Inflammatory macrophage (primary cell): ENCODE results near the gene TBC1D30.
"Not testable (repeated sequence)": the region's sequence is repeated elsewhere in the genome, so short reads cannot be mapped to it uniquely, and the experiment has no call there.

Experiments
- DNase-seq, 2 donors: peaks; one replicate each; pipeline ENCODE4 v3.0.0-alpha.2; 2020 to 2022

The TBC1D30 gene

DNA sequence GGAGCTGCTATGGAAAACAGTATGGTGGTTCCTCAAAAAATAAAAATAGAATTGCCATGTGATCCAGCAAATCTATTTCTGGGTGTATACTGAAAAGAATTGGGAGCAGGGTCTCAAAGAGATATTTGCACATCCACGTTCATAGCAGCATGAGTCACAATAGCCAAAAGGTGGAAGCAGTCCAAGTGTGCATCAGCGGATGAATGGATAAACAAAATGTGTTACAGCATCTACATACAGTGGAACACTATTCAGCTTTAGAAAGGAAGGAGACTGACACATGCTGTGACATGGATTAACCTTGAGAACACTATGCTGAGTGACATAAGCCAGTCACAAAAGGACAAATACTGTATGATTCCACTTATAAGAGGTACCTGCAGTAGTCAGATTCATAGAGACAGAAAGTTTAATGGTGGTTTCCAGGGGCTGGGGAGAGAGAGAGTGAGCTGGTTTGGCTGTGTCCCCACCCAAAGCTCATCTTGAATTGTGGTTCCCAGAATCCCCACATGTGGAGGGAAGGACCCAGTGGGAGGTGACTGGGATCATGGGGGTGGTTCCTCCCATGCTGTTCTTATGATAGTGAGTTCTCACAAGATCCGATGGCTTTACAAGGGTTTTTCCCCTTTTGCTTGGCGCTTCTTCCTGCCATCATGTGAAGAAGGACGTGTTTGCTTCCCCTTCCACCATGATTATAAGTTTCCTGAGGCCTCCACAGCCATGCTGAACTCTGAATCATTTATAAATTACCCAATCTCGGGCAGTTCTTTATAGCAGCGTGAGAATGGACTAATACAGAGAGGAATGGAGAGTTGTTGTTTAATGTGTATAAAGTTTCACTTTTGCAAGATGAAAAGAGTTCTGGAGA, 17.6 kb upstream of the TBC1D30 start:
- DNase-seq: peak; percentile 8 to 15

DNA sequence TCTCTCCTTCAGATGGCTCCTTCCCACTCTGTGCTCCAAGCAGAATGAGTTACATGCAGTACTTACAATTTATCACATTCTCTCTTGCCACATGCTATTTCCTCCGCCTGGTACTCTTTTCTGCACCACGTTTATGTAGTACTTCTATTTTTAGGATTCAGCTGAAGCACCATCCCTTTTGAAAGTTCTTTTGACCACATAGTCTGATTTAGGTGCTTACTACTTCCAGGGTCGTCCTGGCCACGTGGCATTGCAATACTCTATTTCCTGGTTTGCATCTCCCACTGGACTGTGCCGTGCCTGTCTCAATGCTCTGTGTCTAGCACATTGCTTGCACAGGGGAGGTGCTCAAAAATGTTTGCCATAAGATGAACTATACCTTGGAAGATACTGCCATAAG, 16.3 kb upstream of the TBC1D30 start:
- no peak for DNase-seq

DNA sequence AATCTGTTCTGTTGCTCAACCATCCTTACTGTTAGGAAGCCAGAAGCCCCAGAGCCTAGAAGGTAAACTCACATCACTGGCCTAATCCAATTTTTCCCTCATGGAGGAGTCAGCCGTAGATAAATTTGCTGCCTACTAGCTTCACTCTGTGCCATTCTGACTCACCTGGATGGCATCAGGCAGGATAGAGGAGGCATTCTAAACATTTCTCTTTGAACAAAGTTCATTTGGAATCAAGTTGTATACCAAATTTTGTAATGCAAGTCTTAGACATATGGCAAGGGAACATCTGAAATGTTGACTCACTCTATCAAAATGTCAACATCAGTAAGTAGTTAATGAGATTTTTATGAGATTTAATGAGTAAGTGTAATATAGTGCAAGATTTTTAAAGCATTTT, 13.6 kb upstream of the TBC1D30 start:
- no peak for DNase-seq

DNA sequence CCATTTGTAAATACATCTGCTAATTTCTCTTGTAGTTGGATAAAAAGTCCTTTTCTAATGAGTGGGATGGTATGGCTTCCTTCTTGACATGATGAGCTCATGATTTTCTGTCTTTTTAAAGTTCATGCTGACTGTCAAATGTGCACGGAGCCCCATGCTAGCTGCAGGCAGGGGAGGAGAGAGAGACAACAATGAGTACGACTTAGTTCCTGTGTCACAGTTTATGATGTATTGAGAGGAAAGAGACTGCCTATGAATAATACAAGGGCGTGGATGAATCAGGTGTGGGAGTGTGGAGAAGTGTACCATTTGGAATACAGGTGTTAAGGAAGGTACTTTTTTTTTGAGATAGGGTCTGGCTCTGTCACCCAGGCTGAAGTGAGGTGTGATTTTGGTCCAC, 10.7 kb upstream of the TBC1D30 start:
- peak in 1 of 2 donors; percentile 47 for DNase-seq

DNA sequence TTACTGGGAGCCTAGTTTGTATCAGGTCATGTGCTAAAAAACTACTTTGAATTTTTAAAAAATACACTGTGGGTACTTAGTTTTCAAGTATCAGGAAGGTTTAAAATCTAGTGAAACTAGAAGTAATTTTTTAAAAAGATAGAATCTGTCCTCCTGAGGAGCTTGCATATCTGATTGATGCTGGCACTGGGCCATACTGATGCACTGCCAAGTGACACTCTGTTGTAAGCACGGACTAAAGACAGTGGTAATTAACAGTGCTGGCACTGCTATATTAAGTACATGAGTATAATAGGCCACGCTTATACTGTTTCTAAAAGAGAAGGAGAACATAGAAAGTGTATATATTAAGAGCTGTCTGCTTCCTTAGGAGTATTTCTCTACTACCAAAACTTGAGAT, 10.0 kb upstream of the TBC1D30 start:
- no peak for DNase-seq

DNA sequence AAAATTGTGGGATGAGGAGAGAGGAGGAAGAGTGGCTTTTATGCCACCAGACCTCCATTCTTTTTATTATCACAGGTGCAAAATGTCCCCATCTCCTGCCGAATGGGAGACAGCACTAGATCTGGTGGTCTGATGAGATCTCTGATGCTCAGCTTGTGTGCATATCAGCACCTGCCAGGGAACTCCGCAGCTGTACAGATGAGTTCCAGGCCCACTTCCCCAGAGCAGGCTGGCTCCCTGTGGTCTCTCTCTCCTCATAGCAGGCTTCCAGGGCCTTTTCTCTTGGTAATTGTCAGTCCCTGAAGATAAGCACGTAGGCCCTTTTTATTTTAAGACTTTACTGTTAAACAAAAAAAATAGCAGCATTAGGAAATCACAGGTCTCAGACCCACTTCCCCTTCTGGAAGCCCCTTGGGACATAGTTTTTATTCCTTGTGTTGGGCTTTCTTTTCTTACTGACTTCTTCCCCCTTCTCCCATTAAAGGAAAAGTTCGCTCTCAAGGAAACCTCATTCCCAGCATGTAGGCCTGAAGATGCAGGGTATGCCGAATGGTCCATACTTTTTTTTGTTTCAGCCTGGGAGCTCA, 4.5 kb upstream of the TBC1D30 start:
- no peak for DNase-seq

DNA sequence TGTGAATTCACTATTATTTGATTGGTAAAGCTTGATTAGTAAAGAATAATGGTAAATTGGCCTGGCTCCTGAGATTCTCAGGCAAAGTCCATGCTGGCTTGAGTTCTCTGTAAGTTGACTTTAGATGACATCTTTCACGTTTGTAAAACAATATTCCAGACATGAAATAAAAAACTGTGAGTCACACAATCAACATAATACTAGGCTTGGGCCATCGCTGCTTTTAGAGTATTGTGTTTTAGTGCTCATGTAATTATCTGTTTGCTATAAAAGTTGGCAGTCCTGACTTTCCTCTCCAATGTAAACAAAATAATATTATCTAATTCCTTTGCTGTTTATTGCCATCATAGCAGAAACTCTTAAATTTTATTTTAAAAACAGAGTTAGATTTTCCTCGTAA, 3.9 kb upstream of the TBC1D30 start:
- no peak for DNase-seq

DNA sequence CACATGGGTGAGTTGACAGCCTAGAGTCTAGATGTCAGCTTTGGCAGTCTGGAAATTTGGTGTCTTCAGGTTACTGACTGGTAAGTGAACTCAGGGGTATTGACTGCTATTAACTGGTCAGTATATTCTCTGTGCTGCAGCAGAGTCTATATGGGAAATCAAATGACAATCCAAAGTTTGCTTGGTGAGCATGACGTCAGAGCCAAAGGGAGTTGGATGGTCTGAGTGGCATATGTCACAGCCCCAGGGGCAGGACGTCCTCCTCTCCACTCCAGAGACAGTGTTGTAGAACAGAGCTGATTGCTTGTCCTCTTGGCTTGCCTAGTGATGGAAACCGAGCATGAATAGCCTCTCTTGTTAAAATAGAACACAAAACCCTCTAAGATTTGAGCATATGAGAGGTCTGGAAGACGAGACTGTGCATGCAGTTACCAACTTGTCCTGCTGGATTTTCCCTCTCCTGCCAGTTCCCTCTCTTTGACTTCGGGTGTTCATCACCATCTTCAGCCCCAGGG, 3.3 kb upstream of the TBC1D30 start:
- no peak for DNase-seq

DNA sequence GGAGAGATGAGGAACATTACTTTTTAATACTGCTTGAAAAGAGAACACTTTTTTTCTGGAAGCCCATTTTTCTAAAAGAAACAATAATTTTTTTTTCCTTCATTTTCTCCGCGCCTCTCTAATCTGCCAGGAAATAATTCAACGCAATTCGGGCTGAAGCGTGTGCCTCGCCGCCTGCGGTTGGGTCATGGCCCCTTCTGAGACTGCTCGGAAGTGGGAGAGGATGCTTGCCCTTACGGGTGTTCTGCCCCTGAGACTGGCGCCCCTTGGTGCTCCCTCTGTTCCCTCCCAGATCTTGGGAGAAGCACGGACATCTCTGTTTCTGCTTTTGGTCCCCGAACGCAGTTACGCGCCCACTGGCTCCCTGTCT, 332 bp upstream of the TBC1D30 start:
- DNase-seq: no peak

DNA sequence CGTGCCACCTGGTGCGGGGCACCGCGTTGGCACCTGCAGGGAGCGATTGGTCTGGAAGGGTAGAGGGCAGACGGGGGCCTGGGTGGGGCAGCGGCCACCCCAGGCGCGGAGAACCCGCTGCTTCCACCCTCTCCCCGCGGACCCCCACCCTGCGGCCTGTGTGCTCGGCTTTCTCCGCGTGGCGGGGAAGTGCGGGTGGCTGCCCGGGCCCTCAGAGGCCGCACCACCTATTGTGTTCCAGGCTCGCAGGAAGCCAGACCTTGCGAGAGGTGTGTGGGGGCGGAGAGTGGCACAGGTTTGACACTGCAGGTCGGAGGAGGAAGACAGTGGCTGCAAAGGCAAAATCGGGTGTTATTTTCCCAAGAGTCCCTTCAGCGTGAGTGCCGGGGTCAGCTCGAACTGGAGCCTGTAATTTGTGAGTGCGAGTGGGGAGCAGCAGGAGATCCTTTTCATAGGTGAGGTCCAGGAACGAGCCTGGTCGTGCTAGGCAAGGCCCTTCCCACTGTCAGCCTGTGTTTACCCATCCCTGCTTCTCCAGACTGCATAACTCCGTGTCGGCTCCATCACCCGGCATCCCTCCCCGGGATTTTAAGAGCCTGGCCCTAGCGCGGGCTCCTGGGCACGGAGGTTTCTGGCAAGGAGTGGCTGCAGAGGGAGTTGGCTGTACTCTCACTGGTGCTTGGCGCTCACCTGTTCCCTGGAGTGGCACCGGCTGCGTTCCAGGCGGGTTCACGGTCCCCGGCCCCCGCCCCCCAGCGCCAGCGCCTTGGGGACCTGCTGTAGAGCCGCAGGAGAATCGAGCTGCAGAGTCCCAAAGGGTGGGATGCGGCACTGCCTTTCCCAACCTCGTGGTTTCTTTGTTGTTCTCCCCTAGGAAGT, 935 bp downstream of the TBC1D30 start:
- no peak for DNase-seq

DNA sequence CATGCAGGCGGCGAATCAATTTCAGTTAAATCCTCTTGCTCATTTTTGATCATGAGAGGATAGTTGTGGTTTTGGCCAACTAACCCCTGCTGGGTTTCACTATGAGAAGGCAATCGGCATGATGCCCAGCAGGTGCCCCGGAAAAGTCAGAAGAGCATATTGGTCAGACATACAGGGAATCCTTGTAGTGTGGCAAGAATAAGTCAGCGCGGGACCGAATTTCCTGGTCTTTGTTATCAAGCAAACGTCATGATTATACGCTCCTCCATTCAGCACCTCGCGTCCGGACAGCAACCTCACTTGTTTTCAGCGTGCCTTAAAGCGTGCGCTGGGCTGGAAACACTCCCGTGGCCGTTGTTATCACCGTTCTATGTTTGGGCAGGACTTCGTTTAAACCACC, 1.8 kb downstream of the TBC1D30 start:
- DNase-seq: peak; percentile 6 to 40

DNA sequence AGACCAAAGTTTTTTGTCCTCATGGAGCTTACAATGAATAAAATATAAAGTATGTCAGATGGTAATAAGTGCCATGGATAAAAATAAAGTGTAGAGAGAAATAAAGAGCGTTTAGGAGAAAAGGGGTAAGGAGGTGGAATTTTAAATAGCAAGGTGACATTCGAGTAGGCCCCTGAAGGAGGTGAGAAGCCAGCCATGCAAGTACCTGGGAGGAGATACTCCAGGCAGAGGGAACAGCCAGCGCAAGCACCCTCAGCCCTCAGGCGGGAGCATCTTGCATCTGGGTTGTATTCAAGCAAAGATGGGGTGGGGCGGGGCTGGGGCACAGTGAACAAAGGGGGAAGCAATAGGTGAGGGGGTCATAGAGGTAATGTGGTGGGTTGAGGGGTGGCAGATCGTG, 4.3 kb downstream of the TBC1D30 start:
- no peak for DNase-seq

DNA sequence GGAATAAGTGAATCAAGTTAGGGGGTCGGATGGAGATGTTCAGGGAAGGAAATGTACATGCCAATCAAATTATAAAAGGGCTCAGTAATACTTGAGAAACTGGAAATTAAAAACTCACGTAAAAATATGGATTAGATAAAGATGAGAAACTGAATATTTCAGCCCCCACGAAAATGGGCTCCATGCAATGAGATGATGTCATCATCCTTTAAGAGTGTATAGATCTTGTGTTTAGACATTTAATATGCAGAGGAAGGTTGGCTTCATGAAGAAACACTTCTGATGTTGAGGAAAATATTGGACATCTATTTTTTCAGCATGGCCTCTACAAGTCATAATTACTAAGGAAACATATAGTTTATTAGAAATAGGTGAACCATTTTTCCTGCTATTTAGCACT, 9.5 kb downstream of the TBC1D30 start:
- no peak for DNase-seq

DNA sequence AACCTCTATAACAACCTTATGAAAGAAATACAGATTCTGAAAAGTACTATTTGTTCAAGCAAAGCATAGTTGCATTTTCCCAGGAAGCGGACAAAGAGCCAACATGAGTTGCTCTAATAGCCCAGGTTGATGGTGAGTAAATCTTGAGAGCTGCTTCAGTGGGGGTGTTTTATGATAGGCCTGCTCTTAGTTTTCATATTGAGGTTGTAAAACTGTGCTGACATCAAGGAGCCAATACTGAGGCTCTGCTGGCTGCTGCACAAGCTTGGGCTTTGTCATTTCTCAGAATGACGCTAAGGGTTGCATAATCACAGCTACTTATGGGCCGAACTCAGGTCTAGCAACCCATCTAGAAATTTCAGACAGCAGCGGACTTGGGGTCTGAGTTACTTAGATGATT, 11.5 kb downstream of the TBC1D30 start:
- no peak for DNase-seq

DNA sequence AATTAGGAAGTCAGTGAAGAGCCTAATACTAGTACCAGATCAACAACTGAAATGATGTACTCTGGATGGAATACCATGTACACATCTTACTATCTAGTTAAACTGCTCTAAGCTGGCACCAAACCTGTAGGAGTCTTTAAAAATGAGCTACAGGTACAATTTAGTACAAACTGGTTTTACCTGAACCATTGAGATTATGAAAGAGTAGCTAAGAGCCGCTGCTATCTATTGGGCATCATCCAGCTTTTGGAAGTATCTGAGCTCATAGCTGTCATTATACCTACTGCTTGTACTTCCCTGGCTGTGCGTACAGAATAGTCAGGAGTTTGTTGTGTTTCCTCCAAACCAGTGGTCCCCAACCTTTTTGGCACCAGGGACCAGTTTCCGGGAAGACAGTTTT, 12.4 kb downstream of the TBC1D30 start:
- DNase-seq: no peak

DNA sequence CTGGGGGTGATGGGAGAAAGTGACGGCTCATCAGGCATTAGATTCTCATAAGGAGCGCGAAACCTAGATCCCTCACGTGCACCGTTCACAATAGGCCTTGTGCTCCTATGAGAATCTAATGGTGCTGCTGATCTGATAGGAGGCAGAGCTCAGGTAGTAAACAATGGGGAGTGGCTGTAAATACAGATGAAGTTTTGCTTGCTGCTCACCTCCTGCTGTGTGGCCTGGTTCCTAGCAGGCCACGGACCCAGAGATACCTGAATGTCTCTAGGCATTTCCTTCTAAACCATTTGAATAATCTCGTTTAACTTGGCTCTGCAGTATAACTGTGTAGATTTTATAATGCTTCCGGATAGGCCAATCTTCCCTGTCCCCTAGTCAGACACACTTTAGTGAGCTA, 13.0 kb downstream of the TBC1D30 start:
- DNase-seq: no peak

DNA sequence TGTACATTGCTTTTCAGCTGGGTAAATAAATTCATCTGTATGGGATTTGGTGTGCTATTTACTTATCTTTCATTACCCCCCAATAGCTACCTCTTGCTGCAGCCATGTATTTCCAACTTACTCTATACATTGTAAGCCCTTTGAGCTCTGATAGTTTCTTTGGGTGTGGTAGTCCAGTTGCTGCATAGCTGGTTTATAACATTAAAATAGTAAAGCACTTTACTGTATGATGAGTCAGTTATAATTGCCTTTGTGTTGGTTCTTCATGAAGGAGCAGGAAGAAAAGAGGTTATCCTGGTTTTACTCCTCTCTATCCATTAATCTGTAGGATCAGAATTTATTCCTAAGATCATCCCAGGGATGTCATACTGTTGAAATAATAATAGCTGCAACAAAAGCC, 15.7 kb downstream of the TBC1D30 start:
- no peak for DNase-seq

DNA sequence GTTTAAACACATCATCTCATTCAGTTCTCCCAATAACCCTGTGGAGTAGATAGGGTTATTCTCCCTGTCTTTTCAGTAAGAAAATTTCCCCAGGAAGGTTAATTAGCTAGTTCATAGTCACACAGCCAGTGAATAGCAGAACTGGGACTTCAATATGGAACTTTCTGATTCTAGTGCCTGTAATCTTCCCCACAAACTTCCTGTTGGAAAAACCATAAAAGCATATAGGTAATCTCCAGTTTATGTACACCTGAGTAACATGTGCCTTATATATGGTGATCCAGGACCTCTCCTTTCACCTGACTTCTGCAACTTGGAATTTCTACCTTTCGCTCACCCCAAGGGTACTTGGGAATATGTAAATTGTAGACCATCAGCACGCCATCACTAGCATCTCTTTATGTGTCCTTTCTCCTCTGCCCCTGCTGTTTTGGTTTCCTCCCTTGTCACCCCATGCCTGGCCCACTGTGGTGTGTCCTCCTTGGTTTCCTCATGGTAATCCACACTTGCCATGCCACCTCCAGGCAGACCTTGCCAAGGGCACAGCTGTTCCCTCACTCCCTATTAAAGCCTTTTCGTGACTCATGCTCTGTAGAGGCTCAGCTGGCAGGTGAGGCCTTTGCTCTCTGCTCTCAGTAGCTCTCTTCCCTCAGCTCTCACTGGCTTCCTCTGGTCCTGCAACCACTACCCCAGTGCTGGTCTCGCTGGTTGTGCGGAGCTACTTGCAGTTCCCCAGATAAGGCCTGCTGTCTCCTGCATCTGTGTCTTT, 16.7 kb downstream of the TBC1D30 start:
- no peak for DNase-seq

DNA sequence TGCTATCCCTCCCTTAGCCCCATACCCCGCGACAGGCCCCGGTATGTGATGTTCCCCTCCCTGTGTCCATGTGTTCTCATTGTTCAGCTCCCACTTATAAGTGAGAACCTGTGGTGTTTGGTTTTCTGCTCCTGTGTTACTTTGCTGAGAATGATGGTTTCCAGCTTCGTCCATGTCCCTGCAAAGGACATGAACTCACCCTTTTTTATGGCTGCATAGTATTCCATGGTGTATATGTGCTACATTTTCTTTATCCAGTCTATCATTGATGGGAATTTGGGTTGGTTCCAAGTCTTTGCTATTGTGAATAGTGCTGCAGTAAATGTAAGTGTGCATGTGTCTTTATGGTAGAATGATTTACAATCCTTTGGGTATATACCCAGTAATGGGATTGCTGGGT, 24.0 kb downstream of the TBC1D30 start:
- DNase-seq: not testable (repeated sequence)

DNA sequence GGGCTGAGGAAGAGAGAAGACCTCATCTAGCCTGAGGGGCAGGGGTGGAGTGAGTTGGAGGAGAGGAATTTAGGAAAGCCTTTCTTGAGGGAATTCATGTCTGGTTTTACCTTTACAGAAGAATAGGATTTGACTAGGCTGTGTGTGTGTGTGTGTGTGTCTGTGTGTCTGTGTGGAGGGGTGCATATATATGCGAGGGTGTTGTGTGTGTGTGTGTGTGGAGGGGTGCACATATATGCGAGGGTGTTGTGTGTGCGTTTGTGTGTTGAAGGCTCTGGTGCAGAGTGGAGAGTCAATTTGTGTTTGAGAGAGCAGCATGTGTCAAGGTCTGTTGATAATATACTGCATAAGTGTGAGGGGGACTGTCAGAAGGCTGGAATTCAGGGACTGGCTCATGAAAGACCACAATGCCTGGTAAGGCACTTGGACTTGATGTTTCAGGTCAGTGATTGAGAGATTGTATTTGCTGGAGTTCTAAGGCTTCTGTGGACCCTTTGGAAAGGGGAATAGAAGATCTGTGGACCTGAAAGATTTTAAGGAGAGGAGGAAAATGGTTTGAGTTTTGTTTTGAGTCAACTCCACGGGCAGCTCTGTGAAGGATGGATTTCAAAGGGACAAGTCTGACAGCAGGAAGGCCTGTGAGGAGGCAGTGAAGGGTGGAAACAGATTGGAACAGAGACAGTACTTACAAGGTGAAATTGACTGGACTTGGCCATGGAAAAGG, 34.6 kb downstream of the TBC1D30 start:
- DNase-seq: no peak

DNA sequence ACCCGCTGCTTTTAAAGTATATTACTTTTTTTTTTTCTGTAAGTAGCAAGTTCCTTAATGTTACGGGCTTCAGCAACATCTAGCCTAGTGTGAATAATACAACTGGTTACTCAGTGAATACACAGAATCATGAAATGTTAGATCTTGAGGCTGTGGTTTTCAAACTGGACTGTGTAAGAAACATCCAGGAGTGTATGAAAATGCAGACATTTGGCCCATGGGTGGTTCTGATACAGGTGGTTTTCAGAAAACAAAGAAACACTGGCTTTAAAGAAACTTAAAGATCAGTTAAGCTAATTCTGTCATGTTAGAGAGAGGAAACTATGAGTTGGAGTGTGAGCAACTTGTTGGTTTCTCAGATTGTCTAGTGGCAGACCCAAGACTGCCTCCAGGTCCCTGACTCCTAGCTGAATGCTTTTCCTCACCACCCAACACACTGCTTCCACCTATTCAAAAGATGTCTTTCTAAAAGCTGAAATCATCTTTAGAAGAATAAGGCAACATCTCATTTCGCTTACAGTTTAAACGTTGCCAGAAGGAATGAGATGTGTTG, 36.1 kb downstream of the TBC1D30 start:
- DNase-seq: no peak

DNA sequence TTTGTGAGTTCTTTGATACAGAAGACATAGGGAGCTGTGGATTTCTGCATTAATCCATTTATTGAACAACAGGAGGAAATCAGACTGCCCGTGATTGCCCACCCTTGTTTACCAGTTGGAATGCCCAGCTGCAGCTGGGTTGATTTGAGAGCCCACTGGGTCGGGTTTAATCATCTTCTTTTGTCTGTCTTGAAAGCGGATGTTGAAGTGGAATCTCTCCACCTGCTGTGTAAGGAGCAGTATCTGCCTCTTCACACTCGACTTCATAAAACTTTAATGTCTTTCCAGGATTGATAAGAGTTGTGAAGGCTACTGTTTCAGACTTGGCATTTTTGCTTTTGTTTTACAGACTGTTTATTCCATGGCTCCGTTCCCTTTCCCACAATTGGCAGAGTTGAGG, 39.9 kb downstream of the TBC1D30 start:
- DNase-seq: no peak
